GM18502 (cell line): ENCODE results near the gene FAM193B.

Experiments used
- ATAC-seq: cut with Tn5 transposase; IDR thresholded peaks from one replicate; pipeline ENCODE4 v1.9.1; 2021; ENCODE audit warnings: mild to moderate bottlenecking; ENCODE audit not compliant: unreplicated experiment, poor library complexity

Gene FAM193B

GRCh38 chr5:177474846-177475562, 79.4 kb downstream of the FAM193B start:
- no peak for ATAC-seq

- no peak for ATAC-seq
These were observed 80.3 kb downstream of the FAM193B start for GRCh38 chr5:177474002-177474476.

- no peak for ATAC-seq
These were observed 80.8 kb downstream of the FAM193B start, which contains the start of gene DBN1 for GRCh38 chr5:177473443-177474001. TSS of gene DBN1 (minus strand) at chr5:177473634. CDS start at chr5:177473521, 113 bp downstream.

- ATAC-seq: no peak
These were observed 81.6 kb downstream of the FAM193B start for GRCh38 chr5:177472460-177473442.

GRCh38 chr5:177471610-177472356, 82.6 kb downstream of the FAM193B start:
- ATAC-seq: no peak

GRCh38 chr5:177470759-177471536, 83.4 kb downstream of the FAM193B start:
- no peak for ATAC-seq
